Measurements from ENCODE around the gene JOSD2. TPM values are rescaled to one million over a fixed set of nuclear protein-coding genes. Genes with fewer than 3 reads are reported as not detected.
"Not testable (repeated sequence)": the region's sequence is repeated elsewhere in the genome, so short reads cannot be mapped to it uniquely, and the experiment has no call there.

The JOSD2 gene
- polyA plus RNA-seq, 2 donors = 39.4 to 54.5 TPM

DNA sequence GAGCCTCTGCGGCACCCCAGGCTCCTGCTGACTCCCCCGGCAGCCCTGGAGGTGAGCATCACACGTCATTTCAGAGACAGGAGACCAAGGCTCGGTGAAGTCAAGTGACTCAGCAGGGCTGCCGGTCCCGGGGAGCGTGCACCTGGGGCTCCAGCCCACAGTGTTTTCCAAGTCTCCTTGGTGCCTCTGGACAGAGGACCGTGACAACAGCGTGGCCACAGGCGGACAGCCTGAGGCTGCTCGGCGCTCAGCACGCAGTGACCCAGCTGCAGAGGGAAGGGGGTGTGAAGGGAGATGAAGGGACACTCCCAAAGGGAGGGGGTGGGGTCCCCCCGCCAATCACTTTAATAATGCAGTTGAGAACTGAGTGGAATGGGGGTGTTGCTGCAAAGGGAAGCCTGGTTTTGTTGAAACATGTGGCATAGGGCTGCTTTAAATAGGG lies 20.2 kb upstream of the JOSD2 start:
- Histone ChIP-seq H3K4me3 (ENCODE audit: low read depth in 1 of 2, low read length in 2 of 2) (no peak overlapping the region), H3K27ac (ENCODE audit: low read depth in 2 of 2, low read length in 1 of 2) (no peak overlapping the region), H3K36me3 (ENCODE audit: control insufficient read depth in 2 of 2, insufficient read depth in 2 of 2, low read length in 1 of 2) (no peaks in the 10 kb centered on the region), H3K27me3 (ENCODE audit: control insufficient read depth in 1 of 2, insufficient read depth in 2 of 2, low read length in 2 of 2) (peaks cover 0 to 2% of the 10 kb centered on the region in 2 donors), H3K4me1 (ENCODE audit: control insufficient read depth in 2 of 2, insufficient read depth in 2 of 2, low read length in 1 of 2) (no peaks in the 10 kb centered on the region), H3K9me3 (ENCODE audit: control insufficient read depth in 2 of 2, insufficient read depth in 1 of 2, low read depth in 1 of 2, low read length in 1 of 2) (peaks cover 0 to 6% of the 10 kb centered on the region in 2 donors)
- 61 to 64% methylated on average over 14 of the region's 14 CpGs for WGBS, 2 donors

- H3K4me3 ChIP-seq (ENCODE audit: low read depth in 1 of 2, low read length in 2 of 2); H3K4me1 ChIP-seq (ENCODE audit: control insufficient read depth in 2 of 2, insufficient read depth in 2 of 2, low read length in 1 of 2); H3K27me3 ChIP-seq (ENCODE audit: control insufficient read depth in 1 of 2, insufficient read depth in 2 of 2, low read length in 2 of 2); H3K27ac ChIP-seq (ENCODE audit: low read depth in 2 of 2, low read length in 1 of 2); H3K9me3 ChIP-seq (ENCODE audit: control insufficient read depth in 2 of 2, insufficient read depth in 1 of 2, low read depth in 1 of 2, low read length in 1 of 2); H3K36me3 ChIP-seq (ENCODE audit: control insufficient read depth in 2 of 2, insufficient read depth in 2 of 2, low read length in 1 of 2): not testable (repeated sequence)
- 84 to 91% methylated on average over 3 of the region's 3 CpGs for WGBS, 2 donors
These were observed 17.1 kb upstream of the JOSD2 start for GRCh38 chr19:50528052-50528451.

GRCh38 chr19:50522881-50523280 lies 11.9 kb upstream of the JOSD2 start:
- peaks cover 0 to 5% of the 10 kb centered on the region in 2 donors for H3K9me3 ChIP-seq (ENCODE audit: control insufficient read depth in 2 of 2, insufficient read depth in 1 of 2, low read depth in 1 of 2, low read length in 1 of 2)
- H3K4me1 ChIP-seq (ENCODE audit: control insufficient read depth in 2 of 2, insufficient read depth in 2 of 2, low read length in 1 of 2) = peaks cover 0 to 2% of the 10 kb centered on the region in 2 donors
- no peaks in the 10 kb centered on the region for H3K27me3 ChIP-seq (ENCODE audit: control insufficient read depth in 1 of 2, insufficient read depth in 2 of 2, low read length in 2 of 2)
- no peak overlapping the region for H3K4me3 ChIP-seq (ENCODE audit: low read depth in 1 of 2, low read length in 2 of 2)
- H3K27ac ChIP-seq (ENCODE audit: low read depth in 2 of 2, low read length in 1 of 2) = no peak overlapping the region
- 84 to 89% methylated on average over 10 of the region's 10 CpGs for WGBS, 2 donors
- no peaks in the 10 kb centered on the region for H3K36me3 ChIP-seq (ENCODE audit: control insufficient read depth in 2 of 2, insufficient read depth in 2 of 2, low read length in 1 of 2)

DNA sequence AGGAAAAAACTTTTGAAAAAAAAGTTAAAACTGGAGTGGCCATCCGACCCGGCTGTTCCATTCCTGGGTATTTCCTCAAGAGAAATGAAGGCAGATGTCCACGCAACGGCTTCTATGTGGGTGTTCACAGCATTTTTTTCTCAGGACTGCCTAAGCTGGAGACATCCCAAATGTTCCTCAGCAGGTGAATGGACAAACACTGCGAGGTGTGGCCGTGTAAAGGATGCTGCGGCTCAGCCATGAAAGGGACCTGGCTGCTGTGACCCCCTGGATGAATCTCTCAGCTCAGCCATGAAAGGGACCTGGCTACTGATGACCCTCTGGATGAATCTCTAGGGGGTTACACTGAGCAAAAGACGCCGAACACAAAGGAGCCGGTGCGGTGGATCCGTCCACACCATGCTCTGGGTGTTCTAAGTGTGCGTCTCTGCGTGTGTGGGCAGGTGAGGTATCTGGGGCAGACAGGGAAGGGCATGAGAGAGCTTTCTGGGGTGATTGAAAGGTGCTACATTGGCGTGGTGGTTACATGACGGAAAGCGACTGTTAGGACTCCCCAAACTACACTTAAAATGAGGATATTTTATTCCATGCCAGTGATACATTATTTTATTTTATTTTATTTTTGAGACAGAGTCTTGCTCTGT lies 10.0 kb upstream of the JOSD2 start:
- H3K4me3 ChIP-seq (ENCODE audit: low read depth in 1 of 2, low read length in 2 of 2) = no peak overlapping the region
- H3K27ac ChIP-seq (ENCODE audit: low read depth in 2 of 2, low read length in 1 of 2) = no peak overlapping the region
- H3K36me3 ChIP-seq (ENCODE audit: control insufficient read depth in 2 of 2, insufficient read depth in 2 of 2, low read length in 1 of 2) = no peaks in the 10 kb centered on the region
- peaks cover 0 to 5% of the 10 kb centered on the region in 2 donors for H3K9me3 ChIP-seq (ENCODE audit: control insufficient read depth in 2 of 2, insufficient read depth in 1 of 2, low read depth in 1 of 2, low read length in 1 of 2)
- no peaks in the 10 kb centered on the region for H3K27me3 ChIP-seq (ENCODE audit: control insufficient read depth in 1 of 2, insufficient read depth in 2 of 2, low read length in 2 of 2)
- H3K4me1 ChIP-seq (ENCODE audit: control insufficient read depth in 2 of 2, insufficient read depth in 2 of 2, low read length in 1 of 2) = peaks cover 2 to 3% of the 10 kb centered on the region in 2 donors
- 79 to 82% methylated on average over 17 of the region's 17 CpGs for WGBS, 2 donors

DNA sequence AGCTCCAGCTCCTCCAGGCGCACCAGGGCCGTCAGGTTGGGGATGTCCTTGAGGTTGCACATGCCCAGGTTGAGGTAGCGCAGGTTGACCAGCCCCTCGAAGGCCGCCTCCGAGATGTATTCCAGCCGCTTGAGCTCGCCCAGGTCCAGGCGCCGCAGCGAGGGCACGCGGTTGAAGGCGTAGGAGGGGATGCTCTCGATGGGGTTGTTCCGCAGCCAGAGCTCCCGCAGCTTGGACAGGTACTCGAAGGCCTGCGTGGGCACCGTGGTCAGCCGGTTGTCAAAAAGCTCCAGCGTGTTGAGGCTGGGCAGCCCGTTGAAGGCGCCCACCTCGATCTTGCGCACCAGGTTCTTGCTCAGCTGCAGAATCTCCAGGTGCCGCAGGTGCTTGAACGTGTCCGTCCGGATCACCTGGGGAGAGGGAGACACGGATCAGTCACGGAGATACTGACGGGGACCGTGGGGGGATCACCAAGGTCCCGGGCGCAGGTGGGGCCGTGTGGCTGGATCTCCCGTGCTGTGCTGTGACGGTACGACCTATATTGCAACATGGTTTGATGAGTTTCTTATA lies 8.1 kb upstream of the JOSD2 start:
- 96% methylated on average over 39 to 40 of the region's 40 CpGs for WGBS, 2 donors
- Histone ChIP-seq H3K9me3 (ENCODE audit: control insufficient read depth in 2 of 2, insufficient read depth in 1 of 2, low read depth in 1 of 2, low read length in 1 of 2) (peaks cover 0 to 5% of the 10 kb centered on the region in 2 donors), H3K36me3 (ENCODE audit: control insufficient read depth in 2 of 2, insufficient read depth in 2 of 2, low read length in 1 of 2) (no peaks in the 10 kb centered on the region), H3K27me3 (ENCODE audit: control insufficient read depth in 1 of 2, insufficient read depth in 2 of 2, low read length in 2 of 2) (no peaks in the 10 kb centered on the region), H3K4me1 (ENCODE audit: control insufficient read depth in 2 of 2, insufficient read depth in 2 of 2, low read length in 1 of 2) (peaks cover 2 to 6% of the 10 kb centered on the region in 2 donors), H3K27ac (ENCODE audit: low read depth in 2 of 2, low read length in 1 of 2) (no peak overlapping the region), H3K4me3 (ENCODE audit: low read depth in 1 of 2, low read length in 2 of 2) (no peak overlapping the region)

DNA sequence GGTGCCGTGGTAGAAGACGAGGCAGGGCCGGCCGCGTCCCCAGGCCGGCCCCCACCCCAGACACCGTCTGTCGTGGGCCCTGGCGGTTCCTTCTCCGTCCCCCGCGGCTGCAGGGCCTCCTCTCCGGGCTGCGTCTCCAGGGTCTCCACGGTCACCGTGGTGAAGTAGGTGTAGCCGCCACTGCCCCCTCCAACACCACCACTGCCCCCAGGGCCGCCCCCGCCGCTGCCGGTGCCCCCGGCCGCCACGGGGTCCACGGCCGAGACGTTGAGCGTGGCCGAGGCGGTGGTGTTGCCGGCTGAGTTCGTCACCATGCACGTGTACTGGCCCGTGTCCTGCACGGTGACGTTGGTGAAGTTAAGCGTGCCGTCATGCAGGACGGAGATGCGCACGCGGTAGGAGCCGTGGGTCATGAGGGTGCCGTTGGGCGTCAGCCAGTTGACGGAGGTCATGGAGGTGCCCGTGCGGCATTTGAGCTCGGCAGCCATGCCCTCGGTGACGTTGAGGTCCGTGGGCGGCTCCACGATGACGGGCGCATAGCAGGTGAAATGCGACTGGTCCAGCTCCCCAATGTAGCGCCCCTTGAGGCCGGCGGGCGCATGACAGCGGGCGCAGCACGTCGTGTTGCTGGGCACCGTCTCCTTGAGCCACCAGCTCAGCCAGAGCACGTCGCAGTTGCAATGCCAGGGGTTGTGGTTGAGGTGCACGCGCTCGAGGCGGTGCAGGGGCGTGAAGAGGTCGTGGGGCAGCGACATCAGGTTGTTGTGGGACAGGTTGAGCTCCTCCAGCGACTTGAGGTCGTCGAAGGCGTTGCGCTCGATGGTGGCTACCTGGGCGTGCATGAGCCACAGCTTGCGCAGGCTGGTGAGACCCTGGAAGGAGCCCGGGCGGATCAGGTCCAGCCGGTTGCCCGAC lies 7.4 kb upstream of the JOSD2 start:
- no peaks in the 10 kb centered on the region for H3K27me3 ChIP-seq (ENCODE audit: control insufficient read depth in 1 of 2, insufficient read depth in 2 of 2, low read length in 2 of 2)
- no peaks in the 10 kb centered on the region for H3K36me3 ChIP-seq (ENCODE audit: control insufficient read depth in 2 of 2, insufficient read depth in 2 of 2, low read length in 1 of 2)
- H3K9me3 ChIP-seq (ENCODE audit: control insufficient read depth in 2 of 2, insufficient read depth in 1 of 2, low read depth in 1 of 2, low read length in 1 of 2) = peaks cover 0 to 5% of the 10 kb centered on the region in 2 donors
- H3K27ac ChIP-seq (ENCODE audit: low read depth in 2 of 2, low read length in 1 of 2) = no peak overlapping the region
- H3K4me3 ChIP-seq (ENCODE audit: low read depth in 1 of 2, low read length in 2 of 2) = no peak overlapping the region
- 95% methylated on average over 86 to 87 of the region's 87 CpGs for WGBS, 2 donors
- H3K4me1 ChIP-seq (ENCODE audit: control insufficient read depth in 2 of 2, insufficient read depth in 2 of 2, low read length in 1 of 2) = peaks cover 2 to 6% of the 10 kb centered on the region in 2 donors

GRCh38 chr19:50517704-50518075 lies 6.7 kb upstream of the JOSD2 start:
- H3K9me3 ChIP-seq (ENCODE audit: control insufficient read depth in 2 of 2, insufficient read depth in 1 of 2, low read depth in 1 of 2, low read length in 1 of 2) = peaks cover 0 to 5% of the 10 kb centered on the region in 2 donors
- peaks cover 0 to 6% of the 10 kb centered on the region in 2 donors for H3K4me1 ChIP-seq (ENCODE audit: control insufficient read depth in 2 of 2, insufficient read depth in 2 of 2, low read length in 1 of 2)
- 95 to 97% methylated on average over 36 to 37 of the region's 37 CpGs for WGBS, 2 donors
- H3K36me3 ChIP-seq (ENCODE audit: control insufficient read depth in 2 of 2, insufficient read depth in 2 of 2, low read length in 1 of 2) = no peaks in the 10 kb centered on the region
- H3K4me3 ChIP-seq (ENCODE audit: low read depth in 1 of 2, low read length in 2 of 2) = no peak overlapping the region
- H3K27me3 ChIP-seq (ENCODE audit: control insufficient read depth in 1 of 2, insufficient read depth in 2 of 2, low read length in 2 of 2) = no peaks in the 10 kb centered on the region
- H3K27ac ChIP-seq (ENCODE audit: low read depth in 2 of 2, low read length in 1 of 2) = no peak overlapping the region

GRCh38 chr19:50516964-50517703 lies 6.1 kb upstream of the JOSD2 start:
- H3K4me3 ChIP-seq (ENCODE audit: low read depth in 1 of 2, low read length in 2 of 2) = no peak overlapping the region
- H3K27me3 ChIP-seq (ENCODE audit: control insufficient read depth in 1 of 2, insufficient read depth in 2 of 2, low read length in 2 of 2) = no peaks in the 10 kb centered on the region
- H3K9me3 ChIP-seq (ENCODE audit: control insufficient read depth in 2 of 2, insufficient read depth in 1 of 2, low read depth in 1 of 2, low read length in 1 of 2) = peaks cover 0 to 5% of the 10 kb centered on the region in 2 donors
- no peak overlapping the region for H3K27ac ChIP-seq (ENCODE audit: low read depth in 2 of 2, low read length in 1 of 2)
- H3K36me3 ChIP-seq (ENCODE audit: control insufficient read depth in 2 of 2, insufficient read depth in 2 of 2, low read length in 1 of 2) = no peaks in the 10 kb centered on the region
- H3K4me1 ChIP-seq (ENCODE audit: control insufficient read depth in 2 of 2, insufficient read depth in 2 of 2, low read length in 1 of 2) = peaks cover 1 to 6% of the 10 kb centered on the region in 2 donors
- 56 to 64% methylated on average over 48 to 53 of the region's 53 CpGs for WGBS, 2 donors

DNA sequence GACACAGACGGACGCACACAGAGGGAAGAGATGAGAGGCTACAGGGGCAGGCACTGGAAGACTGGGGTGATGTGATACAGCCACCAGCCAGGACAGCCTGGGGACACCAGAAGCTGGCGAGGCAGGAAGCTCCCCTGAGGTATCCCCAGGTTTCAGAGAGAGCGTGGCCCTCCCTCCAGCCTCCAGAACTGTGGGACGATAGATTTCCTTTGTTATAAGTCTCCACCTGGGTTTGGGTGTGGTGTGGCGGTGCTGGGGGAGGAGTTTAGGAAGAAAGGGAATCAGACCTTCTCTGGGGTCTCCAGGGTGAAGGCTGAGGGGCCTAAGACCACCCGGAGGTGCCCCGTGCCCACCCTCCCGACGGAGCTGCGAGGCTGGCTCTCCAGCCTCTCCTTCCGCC lies 5.5 kb upstream of the JOSD2 start:
- Histone ChIP-seq H3K9me3 (ENCODE audit: control insufficient read depth in 2 of 2, insufficient read depth in 1 of 2, low read depth in 1 of 2, low read length in 1 of 2) (peaks cover 0 to 5% of the 10 kb centered on the region in 2 donors), H3K27me3 (ENCODE audit: control insufficient read depth in 1 of 2, insufficient read depth in 2 of 2, low read length in 2 of 2) (no peaks in the 10 kb centered on the region), H3K36me3 (ENCODE audit: control insufficient read depth in 2 of 2, insufficient read depth in 2 of 2, low read length in 1 of 2) (no peaks in the 10 kb centered on the region), H3K27ac (ENCODE audit: low read depth in 2 of 2, low read length in 1 of 2) (no peak overlapping the region), H3K4me3 (ENCODE audit: low read depth in 1 of 2, low read length in 2 of 2) (no peak overlapping the region), H3K4me1 (ENCODE audit: control insufficient read depth in 2 of 2, insufficient read depth in 2 of 2, low read length in 1 of 2) (peaks cover 3 to 6% of the 10 kb centered on the region in 2 donors)
- WGBS, 2 donors = 41 to 43% methylated on average over 12 of the region's 12 CpGs
